HepG2 (cell line): Measurements from ENCODE around the gene SNRNP35. TPM values are rescaled to one million over a fixed set of nuclear protein-coding genes. Genes with fewer than 3 reads are reported as not detected.

Experiments
- ATAC-seq: fragments of 200-7000 bp; cut with Tn5 transposase; 3 replicates; pipeline ENCODE4 v1.9.1; 2020; ENCODE audit warnings: mild to moderate bottlenecking, moderate library complexity
- BruUV-seq: library from RNA; stranded (reverse); fragments of 400-500 nt; replicated peaks from 2 replicates; lab custom pipeline; 2021; lab: Mats Ljungman, UMichigan
- CTCF ChIA-PET: fragments of 300-600 bp; formaldehyde crosslinking; extraction: SDS; loops from one replicate; lab custom pipeline; 2021; ENCODE audit warnings: low total read pairs, inconsistent platforms, low intra/inter-chr PET ratio; lab: Yijun Ruan, JAX
- POLR2A ChIA-PET: fragments of 350-600 bp; sonication (Branson Sonifier 250); formaldehyde crosslinking; loops from one replicate; lab custom pipeline; 2020; ENCODE audit warnings: antibody characterized with exemption, inconsistent platforms; lab: Yijun Ruan, JAX
- DNase-seq: peaks from one replicate; pipeline ENCODE4 v3.0.0-alpha.2; 2015; ENCODE audit warnings: low spot score
- FAIRE-seq: peaks from 3 replicates; lab custom pipeline; 2011; peaks lifted over from hg19 to GRCh38; lab: Jason Lieb, UNC
- H2AFZ ChIP-seq: one replicate; pipeline ENCODE4 v1.6.1; 2011; ENCODE audit warnings: low read length, inconsistent platforms
- H3K27ac ChIP-seq: fragments of 300-600 bp; 3 replicates; pipeline ENCODE4 v1.8.0; 2011; ENCODE audit warnings: mixed run types, mild to moderate bottlenecking, mixed read lengths, low read length, inconsistent platforms; ENCODE audit not compliant: insufficient read depth; ENCODE audit errors: extremely low read length
- H3K27me3 ChIP-seq, 2 experiments: fragments of 200-600 bp in 1 of 2; 2 replicates in 1 of 2; 3 replicates in 1 of 2; pipeline versions ENCODE4 v1.6.0 to v1.8.0; 2011; ENCODE audit warnings: low read length in 2 of 2, mild to moderate bottlenecking in 2 of 2, moderate library complexity in 2 of 2, inconsistent platforms in 1 of 2; ENCODE audit not compliant: insufficient read depth in 2 of 2, control insufficient read depth in 1 of 2
- H3K36me3 ChIP-seq, 2 experiments: fragments of 200-600 bp in 1 of 2; replicated peaks in 1 of 2; 2 replicates in 1 of 2; 3 replicates in 1 of 2; pipeline versions ENCODE4 v1.5.1 to v1.8.0; 2011; ENCODE audit warnings: low read length in 2 of 2, inconsistent platforms in 1 of 2; ENCODE audit not compliant: insufficient read depth in 2 of 2, control insufficient read depth in 1 of 2
- H3K4me1 ChIP-seq: 2 replicates; pipeline ENCODE4 v1.5.1; 2012; ENCODE audit warnings: low read length, inconsistent platforms; ENCODE audit not compliant: insufficient read depth
- H3K4me2 ChIP-seq: 2 replicates; pipeline ENCODE4 v1.6.0; 2011; ENCODE audit warnings: low read depth, low read length, inconsistent platforms
- H3K4me3 ChIP-seq, 3 experiments: fragments of 200-600 bp in 1 of 3; sonication (generic), shearing (Covaris generic) in 1 of 3; replicated peaks in 1 of 3; 2 replicates each; pipeline ENCODE4 v1.5.1; 2011 to 2016; ENCODE audit warnings: low read length in 3 of 3, inconsistent platforms in 2 of 3, low read depth in 2 of 3, mild to moderate bottlenecking in 2 of 3, control low read depth in 1 of 3, mixed read lengths in 1 of 3; ENCODE audit not compliant: insufficient read depth in 1 of 3
- H3K79me2 ChIP-seq: one replicate; pipeline ENCODE4 v1.6.1; 2011; ENCODE audit warnings: low read length, inconsistent platforms; ENCODE audit not compliant: insufficient read depth
- H3K9ac ChIP-seq: 2 replicates; pipeline ENCODE4 v1.6.0; 2011; ENCODE audit warnings: mild to moderate bottlenecking, low read depth, low read length, inconsistent platforms; ENCODE audit not compliant: insufficient read depth
- H3K9me3 ChIP-seq: 2 replicates; pipeline ENCODE4 v1.5.1; 2012; ENCODE audit warnings: mild to moderate bottlenecking, low read length
- H4K20me1 ChIP-seq: 2 replicates; pipeline ENCODE4 v1.6.0; 2011; ENCODE audit warnings: inconsistent platforms, mild to moderate bottlenecking, low read length, moderate library complexity; ENCODE audit not compliant: insufficient read depth
- CTCF ChIP-seq: sonication (generic); formaldehyde crosslinking; IDR thresholded peaks from 2 replicates; pipeline ENCODE4 v1.5.0; 2020; ENCODE audit warnings: mild to moderate bottlenecking, missing genetic modification reagents, moderate library complexity
- STAG1 ChIP-seq: sonication (generic); formaldehyde crosslinking; IDR thresholded peaks from 2 replicates; pipeline ENCODE4 v1.4.0; 2020; ENCODE audit warnings: missing genetic modification reagents
- ZNF687 ChIP-seq: sonication (generic); formaldehyde crosslinking; IDR thresholded peaks from 2 replicates; pipeline ENCODE4 v1.5.1; 2020; ENCODE audit warnings: mild to moderate bottlenecking, missing genetic modification reagents, moderate library complexity
- WGBS: methylation state at CpG from one replicate; pipeline ENCODE4 v1.1.6; 2017; ENCODE audit warnings: low lambda C conversion rate; 5-methylcytosine and 5-hydroxymethylcytosine counted together
- in situ Hi-C: cut with HindIII; loops from 2 replicates; pipeline ENCODE4 v1.10.0; 2017; ENCODE audit warnings: low pct_unique_long_range_greater_than_20kb; ENCODE audit not compliant: extremely low pct_ligation_motif_present
- intact Hi-C: fragments of 100-400 bp; cut with micrococcal nuclease; formaldehyde crosslinking; loops from one replicate; pipeline ENCODE4 v1.10.0; 2022; ENCODE audit not compliant: unreplicated experiment
- polyA plus RNA-seq, 8 experiments: library from polyadenylated mRNA; depleted of rRNA in 3 of 8; stranded (reverse) in 7 of 8; unstranded in 1 of 8; fragments of >200 nt; fragmentation: Illumina TruSeq in 4 of 8; extraction: Trizol in 4 of 8; gene quantifications; 2 replicates each; pipeline versions ENCODE4 v1.2.1 to v1.2.3, GENCODE V29; 2011 to 2016; ENCODE audit warnings: low read depth in 4 of 8, missing spikeins in 1 of 8, mixed read lengths in 1 of 8; ENCODE audit not compliant: insufficient read depth in 1 of 8
- total RNA-seq, 5 experiments: library from RNA; depleted of rRNA; stranded (reverse); fragments of >200 nt; fragmentation: Illumina TruSeq; extraction: Trizol; gene quantifications; 2 replicates each; pipeline ENCODE4 v1.2.3, GENCODE V29; 2016; ENCODE audit warnings: low read depth in 1 of 5

Gene SNRNP35
- total and polyA plus RNA-seq, 2 of the 13 experiments (the other 11 are each of a cell fraction or from before 2014, with no cell fraction given), result 11.3 to 22.6 TPM

GRCh38 chr12:123468786-123469185, 10.8 kb downstream of the SNRNP35 start:
- peak; percentile 25; the same call in 2 of the 3 replicates for ATAC-seq
- BruUV-seq, result no TSS peak
- DNase-seq, result no peak
- peaks cover 47% of the 10 kb centered on the region for H3K4me1 ChIP-seq
- no peaks in the 10 kb centered on the region for H4K20me1 ChIP-seq
- TF ChIP-seq CTCF (CRISPR knock-in tag), result peak; percentile 38
- no peak for TF ChIP-seq ZNF687
- peak; percentile 31 for TF ChIP-seq STAG1
- peaks cover 6 to 21% of the 10 kb centered on the region in 2 experiments; a peak in 4 of 5 replicates for H3K36me3 ChIP-seq
- peaks cover 2% of the 10 kb centered on the region for H3K79me2 ChIP-seq
- H3K4me2 ChIP-seq, result no peak overlapping the region
- no peak overlapping the region for H2AFZ ChIP-seq
- H3K9me3 ChIP-seq, result no peaks in the 10 kb centered on the region
- ChIA-PET CTCF (no interaction called here), POLR2A (interaction anchor here (1.3 kb wide), 1 partner anchor 11 kb away, joined by 3 read pairs; the partner anchor contains the start of gene SNRNP35)
- intact Hi-C loops, result no loop called here
- 65% methylated on average over 1 of the region's 1 CpG for WGBS
- no peak for FAIRE-seq
- in situ Hi-C loops, result no loop called here
- no peaks in the 10 kb centered on the region for H3K27me3 ChIP-seq
- no peak overlapping the region for H3K27ac ChIP-seq
- no peak overlapping the region for H3K4me3 ChIP-seq
- no peak overlapping the region for H3K9ac ChIP-seq
